ENCODE data around the gene DEPP1. TPM values are rescaled to one million over a fixed set of nuclear protein-coding genes. Genes with fewer than 3 reads are reported as not detected.

The DEPP1 gene
- total RNA-seq, 1 experiment from 2014 or later = 1.6 TPM

- TF ChIP-seq E2F1 (CRISPR knock-in tag; IDR thresholded peaks at IDR 0.05) = no peak
- no peak for TF ChIP-seq RELA (CRISPR knock-in tag; IDR thresholded peaks at IDR 0.05; ENCODE audit: borderline replicate concordance)
- TF ChIP-seq ZNF219 (CRISPR knock-in tag; IDR thresholded peaks at IDR 0.05; ENCODE audit: borderline replicate concordance) = no peak
- no peak for TF ChIP-seq MYBL2 (CRISPR knock-in tag; IDR thresholded peaks at IDR 0.05)
- TF ChIP-seq NR2C2 (CRISPR knock-in tag; IDR thresholded peaks at IDR 0.05) = no peak
- TF ChIP-seq FOXP4 (CRISPR knock-in tag; IDR thresholded peaks at IDR 0.05) = no peak
These were observed 16.9 kb upstream of the DEPP1 start (continued) for GRCh38 chr10:44995581-44995913.

GRCh38 chr10:44994752-44995530 is 16.3 kb upstream of the DEPP1 start:
- Mint-ChIP-seq H3K4me1 (peaks cover 41% of the 10 kb centered on the region), H3K36me3 (peaks cover 11% of the 10 kb centered on the region), H3K9me3 (no peaks in the 10 kb centered on the region), H3K27me3 (ENCODE audit: low read depth) (peaks cover 7% of the 10 kb centered on the region), H3K27ac (no peak overlapping the region), H3K4me3 (no peak overlapping the region)
- DNase-seq (ENCODE audit: low spot score) = no peak
- POLR2A ChIA-PET = interaction anchor here (0.6 kb wide), 1 partner anchor 63 kb away, joined by 4 read pairs; no protein-coding TSS in a partner anchor
- CTCF ChIA-PET = interaction anchor here (0.6 to 9.4 kb wide), 5 partner anchors 27 to 66 kb away, joined by 3 to 143 read pairs (median 3); partner anchors contain the start of gene RASSF4
- TF ChIP-seq ATF3 (CRISPR knock-in tag; conservative IDR thresholded peaks at IDR 0.05) (no peak), ETV6 (CRISPR knock-in tag; IDR thresholded peaks at IDR 0.05) (no peak), ZNF121 (CRISPR knock-in tag; IDR thresholded peaks at IDR 0.05) (no peak), TEAD4 (CRISPR knock-in tag; IDR thresholded peaks at IDR 0.05) (no peak), HMGA2 (CRISPR knock-in tag; IDR thresholded peaks at IDR 0.05) (no peak), ERG (CRISPR knock-in tag; IDR thresholded peaks at IDR 0.05) (no peak), FOXK1 (CRISPR knock-in tag; IDR thresholded peaks at IDR 0.05) (no peak), SOX15 (CRISPR knock-in tag; IDR thresholded peaks at IDR 0.05) (no peak), NR1H2 (CRISPR knock-in tag; IDR thresholded peaks at IDR 0.05) (no peak), FOXP4 (CRISPR knock-in tag; IDR thresholded peaks at IDR 0.05) (no peak), ZNF425 (CRISPR knock-in tag; conservative IDR thresholded peaks at IDR 0.05) (no peak), RORB (CRISPR knock-in tag; IDR thresholded peaks at IDR 0.05) (no peak), ZNF138 (CRISPR knock-in tag; conservative IDR thresholded peaks at IDR 0.05) (no peak), OVOL2 (CRISPR knock-in tag; IDR thresholded peaks at IDR 0.05; ENCODE audit: borderline replicate concordance) (no peak), ZNF219 (CRISPR knock-in tag; IDR thresholded peaks at IDR 0.05; ENCODE audit: borderline replicate concordance) (no peak), SMAD3 (CRISPR knock-in tag; IDR thresholded peaks at IDR 0.05; ENCODE audit: borderline replicate concordance) (no peak)
- ATAC-seq = no peak
